GM12878 (cell line): ENCODE data around the gene GFRA1.

Experiments used
- CBX5 ChIP-seq: sonication (generic); IDR thresholded peaks from 2 replicates; pipeline ENCODE4 v1.6.1; 2016; ENCODE audit warnings: low read depth, moderate library complexity, mild to moderate bottlenecking, inconsistent platforms
- MTA2 ChIP-seq: fragments of 450-650 bp; IDR thresholded peaks from 2 replicates; pipeline ENCODE4 v1.6.1; 2016; ENCODE audit warnings: low read depth, mild to moderate bottlenecking, moderate library complexity
- NR2F1 ChIP-seq: fragments of 450-650 bp; conservative IDR thresholded peaks from 2 replicates; pipeline ENCODE4 v1.6.1; 2017; ENCODE audit warnings: mild to moderate bottlenecking
- POLR2A ChIP-seq: IDR thresholded peaks from 2 replicates; pipeline ENCODE4 v1.6.1; 2011; ENCODE audit warnings: low read depth, mild to moderate bottlenecking, low read length
- TF ChIP-seq, protein P1 (sequence below): fragments of 450-650 bp; IDR thresholded peaks from 2 replicates; pipeline ENCODE4 v1.6.1; 2017; ENCODE audit warnings: mild to moderate bottlenecking
- TF ChIP-seq, protein P2 (sequence below), 3 experiments: IDR thresholded peaks in 2 of 3; conservative IDR thresholded peaks in 1 of 3; 2 replicates each; pipeline ENCODE4 v1.5.1; 2011; ENCODE audit warnings: low read depth in 3 of 3, low read length in 3 of 3, mild to moderate bottlenecking in 3 of 3, control low read depth in 2 of 3, moderate library complexity in 2 of 3, inconsistent platforms in 1 of 3, mixed read lengths in 1 of 3; ENCODE audit not compliant: control insufficient read depth in 2 of 3, insufficient read depth in 1 of 3; ENCODE audit errors: extremely low read depth in 1 of 3

DNA sequence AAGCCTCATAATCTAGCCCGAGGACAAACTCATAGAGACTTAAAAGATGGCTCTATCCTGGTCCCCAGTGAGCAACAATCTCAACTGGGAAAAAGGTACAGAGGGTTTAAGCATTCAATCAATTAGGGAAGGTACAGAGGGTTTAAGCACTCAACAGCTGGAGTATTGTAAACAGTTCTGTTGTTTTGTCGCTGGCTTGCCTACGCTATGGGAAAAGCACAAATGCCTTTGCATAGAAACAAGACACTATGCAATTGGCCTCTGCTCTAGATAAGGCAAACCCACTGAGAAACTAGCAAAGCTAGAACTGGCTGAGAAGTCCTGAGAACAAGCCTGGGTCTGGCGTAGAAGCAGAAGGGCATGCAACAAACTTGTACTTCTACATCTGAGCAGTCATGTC, 69.3 kb downstream of the GFRA1 start:
- no peak for TF ChIP-seq NR2F1
- no peak for TF ChIP-seq POLR2A
- TF ChIP-seq CBX5 = no peak
- TF ChIP-seq, protein P1, sequence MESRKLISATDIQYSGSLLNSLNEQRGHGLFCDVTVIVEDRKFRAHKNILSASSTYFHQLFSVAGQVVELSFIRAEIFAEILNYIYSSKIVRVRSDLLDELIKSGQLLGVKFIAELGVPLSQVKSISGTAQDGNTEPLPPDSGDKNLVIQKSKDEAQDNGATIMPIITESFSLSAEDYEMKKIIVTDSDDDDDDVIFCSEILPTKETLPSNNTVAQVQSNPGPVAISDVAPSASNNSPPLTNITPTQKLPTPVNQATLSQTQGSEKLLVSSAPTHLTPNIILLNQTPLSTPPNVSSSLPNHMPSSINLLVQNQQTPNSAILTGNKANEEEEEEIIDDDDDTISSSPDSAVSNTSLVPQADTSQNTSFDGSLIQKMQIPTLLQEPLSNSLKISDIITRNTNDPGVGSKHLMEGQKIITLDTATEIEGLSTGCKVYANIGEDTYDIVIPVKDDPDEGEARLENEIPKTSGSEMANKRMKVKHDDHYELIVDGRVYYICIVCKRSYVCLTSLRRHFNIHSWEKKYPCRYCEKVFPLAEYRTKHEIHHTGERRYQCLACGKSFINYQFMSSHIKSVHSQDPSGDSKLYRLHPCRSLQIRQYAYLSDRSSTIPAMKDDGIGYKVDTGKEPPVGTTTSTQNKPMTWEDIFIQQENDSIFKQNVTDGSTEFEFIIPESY = no peak
- no peak for TF ChIP-seq MTA2
- TF ChIP-seq, protein P2, sequence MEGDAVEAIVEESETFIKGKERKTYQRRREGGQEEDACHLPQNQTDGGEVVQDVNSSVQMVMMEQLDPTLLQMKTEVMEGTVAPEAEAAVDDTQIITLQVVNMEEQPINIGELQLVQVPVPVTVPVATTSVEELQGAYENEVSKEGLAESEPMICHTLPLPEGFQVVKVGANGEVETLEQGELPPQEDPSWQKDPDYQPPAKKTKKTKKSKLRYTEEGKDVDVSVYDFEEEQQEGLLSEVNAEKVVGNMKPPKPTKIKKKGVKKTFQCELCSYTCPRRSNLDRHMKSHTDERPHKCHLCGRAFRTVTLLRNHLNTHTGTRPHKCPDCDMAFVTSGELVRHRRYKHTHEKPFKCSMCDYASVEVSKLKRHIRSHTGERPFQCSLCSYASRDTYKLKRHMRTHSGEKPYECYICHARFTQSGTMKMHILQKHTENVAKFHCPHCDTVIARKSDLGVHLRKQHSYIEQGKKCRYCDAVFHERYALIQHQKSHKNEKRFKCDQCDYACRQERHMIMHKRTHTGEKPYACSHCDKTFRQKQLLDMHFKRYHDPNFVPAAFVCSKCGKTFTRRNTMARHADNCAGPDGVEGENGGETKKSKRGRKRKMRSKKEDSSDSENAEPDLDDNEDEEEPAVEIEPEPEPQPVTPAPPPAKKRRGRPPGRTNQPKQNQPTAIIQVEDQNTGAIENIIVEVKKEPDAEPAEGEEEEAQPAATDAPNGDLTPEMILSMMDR (IDR thresholded peaks at IDR 0.05 in 2 of 3, conservative IDR thresholded peaks at IDR 0.05 in 1 of 3; ENCODE audit: control insufficient read depth in 2 of 3, extremely low read depth in 1 of 3, insufficient read depth in 1 of 3, low read depth in 3 of 3, low read length in 3 of 3) = no peak
